AG04449 (cell line): ENCODE results near the gene NOP14.

Experiments used
- CTCF ChIA-PET: fragments of 350-600 bp; formaldehyde crosslinking; extraction: SDS; loops from one replicate; lab custom pipeline; 2021; ENCODE audit warnings: antibody characterized with exemption; lab: Yijun Ruan, JAX
- POLR2A ChIA-PET: fragments of 400-600, 350-600 bp; formaldehyde crosslinking; extraction: SDS; loops from one replicate; lab custom pipeline; 2020; ENCODE audit warnings: antibody characterized with exemption, inconsistent platforms; lab: Yijun Ruan, JAX
- DNase-seq: peaks from one replicate; pipeline ENCODE4 v3.0.0-alpha.2; 2010; ENCODE audit warnings: low read depth, low spot score
- H3K4me3 ChIP-seq: 2 replicates; pipeline ENCODE4 v1.5.1; 2011; ENCODE audit warnings: low read depth, mild to moderate bottlenecking, control low read depth, low read length
- TF ChIP-seq, protein P1 (sequence below): IDR thresholded peaks from one replicate; pipeline ENCODE4 v1.5.1; 2011; ENCODE audit warnings: mild to moderate bottlenecking, moderate library complexity, low read length, control low read depth, inconsistent platforms; ENCODE audit not compliant: insufficient read depth; ENCODE audit errors: missing control alignments

Gene NOP14

GRCh38 chr4:2908686-2909085, 54.5 kb downstream of the NOP14 start:
- ChIA-PET CTCF (interaction anchor here (3.8 kb wide), 1 partner anchor 145 kb away, joined by 14 read pairs; no protein-coding TSS in a partner anchor), POLR2A (no interaction called here)
- H3K4me3 ChIP-seq: no peak overlapping the region
- TF ChIP-seq, protein P1, sequence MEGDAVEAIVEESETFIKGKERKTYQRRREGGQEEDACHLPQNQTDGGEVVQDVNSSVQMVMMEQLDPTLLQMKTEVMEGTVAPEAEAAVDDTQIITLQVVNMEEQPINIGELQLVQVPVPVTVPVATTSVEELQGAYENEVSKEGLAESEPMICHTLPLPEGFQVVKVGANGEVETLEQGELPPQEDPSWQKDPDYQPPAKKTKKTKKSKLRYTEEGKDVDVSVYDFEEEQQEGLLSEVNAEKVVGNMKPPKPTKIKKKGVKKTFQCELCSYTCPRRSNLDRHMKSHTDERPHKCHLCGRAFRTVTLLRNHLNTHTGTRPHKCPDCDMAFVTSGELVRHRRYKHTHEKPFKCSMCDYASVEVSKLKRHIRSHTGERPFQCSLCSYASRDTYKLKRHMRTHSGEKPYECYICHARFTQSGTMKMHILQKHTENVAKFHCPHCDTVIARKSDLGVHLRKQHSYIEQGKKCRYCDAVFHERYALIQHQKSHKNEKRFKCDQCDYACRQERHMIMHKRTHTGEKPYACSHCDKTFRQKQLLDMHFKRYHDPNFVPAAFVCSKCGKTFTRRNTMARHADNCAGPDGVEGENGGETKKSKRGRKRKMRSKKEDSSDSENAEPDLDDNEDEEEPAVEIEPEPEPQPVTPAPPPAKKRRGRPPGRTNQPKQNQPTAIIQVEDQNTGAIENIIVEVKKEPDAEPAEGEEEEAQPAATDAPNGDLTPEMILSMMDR: no peak
- no peak for DNase-seq

DNA sequence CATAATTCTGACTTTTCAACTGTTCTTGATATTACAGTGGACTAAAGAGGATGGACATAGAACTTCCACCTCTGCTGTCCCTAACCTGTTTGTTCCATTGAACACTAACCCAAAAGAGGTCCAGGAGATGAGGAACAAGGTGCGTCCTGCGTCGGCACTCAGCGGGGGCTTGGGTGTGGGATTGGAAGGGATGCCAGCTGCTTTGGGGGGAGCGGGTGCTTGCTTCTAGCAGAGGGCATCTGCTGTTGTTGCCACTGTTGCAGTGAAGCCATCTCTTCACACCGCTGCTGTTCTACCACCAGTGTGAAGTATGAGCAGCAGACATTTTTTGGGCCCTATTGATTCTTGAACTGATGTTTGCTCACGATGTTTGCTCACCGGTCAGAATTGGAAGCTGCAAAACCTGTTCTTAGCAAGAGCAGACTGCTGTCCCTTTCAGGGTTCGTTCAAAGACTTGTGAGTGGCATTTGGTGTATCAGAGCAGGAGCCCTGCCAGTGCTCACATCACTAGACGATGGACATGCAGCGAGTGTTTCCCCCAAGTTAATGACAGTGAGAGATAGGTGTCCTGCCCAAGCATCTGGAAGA, 55.4 kb downstream of the NOP14 start:
- ChIA-PET POLR2A (no interaction called here), CTCF (no interaction called here)
- DNase-seq: no peak
- H3K4me3 ChIP-seq: no peak overlapping the region
- TF ChIP-seq, protein P1: no peak

DNA sequence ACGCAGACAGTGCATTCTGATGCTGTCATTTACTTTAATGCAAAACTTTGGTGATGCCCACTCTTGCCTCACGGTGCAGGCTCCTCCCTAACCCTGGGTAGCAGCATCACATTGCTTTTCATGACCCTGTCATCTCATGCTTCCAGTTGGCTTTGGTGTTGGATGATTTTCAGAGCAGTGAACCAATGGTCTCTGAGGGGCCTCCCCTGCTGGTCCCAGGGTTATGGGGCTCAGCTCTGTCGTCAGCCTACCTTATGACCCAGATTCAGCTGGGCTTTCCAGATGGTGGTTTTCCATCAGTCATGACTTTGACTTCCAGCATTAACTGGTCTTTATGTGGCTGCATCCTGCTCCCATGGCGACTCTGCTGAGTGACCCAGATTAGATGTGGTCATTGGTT, 56.0 kb downstream of the NOP14 start:
- TF ChIP-seq, protein P1: no peak
- CTCF ChIA-PET: no interaction called here

DNA sequence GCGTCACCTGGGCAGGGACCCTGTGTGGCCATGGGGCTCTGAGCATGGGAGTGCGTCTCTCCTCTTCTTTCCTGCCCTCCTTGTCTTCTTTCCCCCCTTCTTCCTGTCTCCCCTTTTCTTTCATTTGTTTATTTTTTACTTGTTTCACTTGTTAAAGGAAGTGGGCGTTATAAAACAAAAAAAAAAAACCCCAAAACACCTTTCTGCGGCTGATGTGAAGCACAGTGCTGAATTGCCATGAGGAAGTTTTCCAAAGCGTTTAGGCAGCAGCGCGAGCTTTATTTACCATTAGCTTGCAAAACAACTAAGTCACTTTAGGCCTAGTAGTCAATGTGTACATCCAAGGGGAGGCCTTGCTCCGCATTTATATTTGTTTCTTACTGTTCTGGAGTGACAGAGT, 57.0 kb downstream of the NOP14 start:
- TF ChIP-seq, protein P1: no peak
- ChIA-PET CTCF (no interaction called here), POLR2A (no interaction called here)
- DNase-seq: no peak
- H3K4me3 ChIP-seq: no peak overlapping the region

More for the DNA sequence above, 56.0 kb downstream of the NOP14 start:
- POLR2A ChIA-PET: no interaction called here
- DNase-seq: no peak
- H3K4me3 ChIP-seq: no peak overlapping the region

GRCh38 chr4:2905544-2905943, 57.7 kb downstream of the NOP14 start:
- ChIA-PET POLR2A (no interaction called here), CTCF (interaction anchor here (0.9 kb wide), 1 partner anchor 8 kb away, joined by 3 read pairs; no protein-coding TSS in a partner anchor)
- H3K4me3 ChIP-seq: no peak overlapping the region
- TF ChIP-seq, protein P1: no peak
- DNase-seq: no peak

DNA sequence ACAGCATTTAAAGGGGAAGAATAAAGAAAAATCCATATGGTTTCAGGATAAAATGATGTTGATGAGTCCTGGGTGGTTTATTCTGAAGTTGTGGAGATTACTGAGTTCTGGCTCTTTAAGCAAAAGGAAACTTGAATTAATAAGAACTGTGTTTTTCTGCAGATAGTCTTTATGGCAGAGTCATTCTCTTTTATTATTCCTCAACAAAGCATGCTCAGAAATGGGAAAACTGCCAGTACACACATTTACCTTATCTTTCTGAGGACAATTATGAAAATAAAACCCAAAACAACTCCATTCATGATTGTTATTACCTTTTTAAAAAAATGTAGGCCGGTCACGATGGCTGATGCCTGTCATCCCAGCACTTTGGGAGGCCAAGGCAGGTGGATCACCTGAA, 61.1 kb downstream of the NOP14 start:
- no peak for DNase-seq
- ChIA-PET CTCF (no interaction called here), POLR2A (no interaction called here)
- H3K4me3 ChIP-seq: no peak overlapping the region
- TF ChIP-seq, protein P1: no peak
